Measurements from ENCODE around the gene SLC25A47. TPM values are rescaled to one million over a fixed set of nuclear protein-coding genes. Genes with fewer than 3 reads are reported as not detected.

The SLC25A47 gene
- total RNA-seq, 1 donor from 2014 or later: not detected

GRCh38 chr14:100321473-100322137 is 1.5 kb upstream of the SLC25A47 start:
- no peaks in the 10 kb centered on the region for H3K9me3 Mint-ChIP-seq
- no peaks in the 10 kb centered on the region for H3K27me3 Mint-ChIP-seq
- no peaks in the 10 kb centered on the region for H3K36me3 Mint-ChIP-seq (ENCODE audit: low read depth)
- TF ChIP-seq CTCF (IDR thresholded peaks at IDR 0.05): no peak
- H3K27ac Mint-ChIP-seq: no peak overlapping the region
- peaks cover 3% of the 10 kb centered on the region for H3K4me1 Mint-ChIP-seq
- POLR2A ChIA-PET: no interaction called here
- ATAC-seq (ENCODE audit: low read depth) (no peak), DNase-seq (no peak)
- intact Hi-C loops (cut with micrococcal nuclease): no loop called here
- H3K4me3 Mint-ChIP-seq: no peak overlapping the region
- CTCF ChIA-PET: interaction anchor here (0.6 kb wide), 1 partner anchor 11 kb away, joined by 3 read pairs; no protein-coding TSS in a partner anchor

GRCh38 chr14:100322138-100322957 is 791 bp upstream of the SLC25A47 start:
- no peak for DNase-seq
- intact Hi-C loops (cut with micrococcal nuclease): no loop called here
- TF ChIP-seq CTCF (IDR thresholded peaks at IDR 0.05): no peak
- no peaks in the 10 kb centered on the region for H3K36me3 Mint-ChIP-seq (ENCODE audit: low read depth)
- peaks cover 3% of the 10 kb centered on the region for H3K4me1 Mint-ChIP-seq
- ATAC-seq (ENCODE audit: low read depth): no peak
- no peaks in the 10 kb centered on the region for H3K27me3 Mint-ChIP-seq
- H3K9me3 Mint-ChIP-seq: no peaks in the 10 kb centered on the region
- CTCF ChIA-PET: interaction anchor here (0.6 kb wide), 1 partner anchor 10 kb away, joined by 3 read pairs; no protein-coding TSS in a partner anchor
- H3K27ac Mint-ChIP-seq: no peak overlapping the region
- H3K4me3 Mint-ChIP-seq: no peak overlapping the region
- POLR2A ChIA-PET: no interaction called here

GRCh38 chr14:100323942-100324307 is 786 bp downstream of the SLC25A47 start:
- no peaks in the 10 kb centered on the region for H3K27me3 Mint-ChIP-seq
- H3K27ac Mint-ChIP-seq: no peak overlapping the region
- intact Hi-C loops (cut with micrococcal nuclease): no loop called here
- TF ChIP-seq CTCF (IDR thresholded peaks at IDR 0.05): no peak
- ChIA-PET CTCF (no interaction called here), POLR2A (no interaction called here)
- no peaks in the 10 kb centered on the region for H3K9me3 Mint-ChIP-seq
- ATAC-seq (ENCODE audit: low read depth): no peak
- H3K36me3 Mint-ChIP-seq (ENCODE audit: low read depth): no peaks in the 10 kb centered on the region
- no peak overlapping the region for H3K4me3 Mint-ChIP-seq
- DNase-seq: no peak
- H3K4me1 Mint-ChIP-seq: no peaks in the 10 kb centered on the region

GRCh38 chr14:100325231-100325632 is 2.1 kb downstream of the SLC25A47 start:
- Mint-ChIP-seq H3K9me3 (no peaks in the 10 kb centered on the region), H3K36me3 (ENCODE audit: low read depth) (no peaks in the 10 kb centered on the region), H3K27me3 (no peaks in the 10 kb centered on the region), H3K4me3 (no peak overlapping the region), H3K27ac (no peak overlapping the region), H3K4me1 (no peaks in the 10 kb centered on the region)
- POLR2A ChIA-PET: no interaction called here
- intact Hi-C loops (cut with micrococcal nuclease): no loop called here
- TF ChIP-seq CTCF (IDR thresholded peaks at IDR 0.05): no peak
- ATAC-seq (ENCODE audit: low read depth) (no peak), DNase-seq (no peak)
- CTCF ChIA-PET: no interaction called here

- CTCF ChIA-PET: no interaction called here
- no peaks in the 10 kb centered on the region for H3K9me3 Mint-ChIP-seq
- POLR2A ChIA-PET: no interaction called here
- no peak overlapping the region for H3K27ac Mint-ChIP-seq
- H3K4me3 Mint-ChIP-seq: no peak overlapping the region
- ATAC-seq (ENCODE audit: low read depth) (no peak), DNase-seq (no peak)
- no peaks in the 10 kb centered on the region for H3K4me1 Mint-ChIP-seq
- TF ChIP-seq CTCF (IDR thresholded peaks at IDR 0.05): no peak
- intact Hi-C loops (cut with micrococcal nuclease): no loop called here
- no peaks in the 10 kb centered on the region for H3K27me3 Mint-ChIP-seq
- no peaks in the 10 kb centered on the region for H3K36me3 Mint-ChIP-seq (ENCODE audit: low read depth)
Measured at GRCh38 chr14:100325958-100326357, 2.8 kb downstream of the SLC25A47 start.

Data from activated B cell treated with CpG ODN at 0.5 μM for 24 hours (primary cell).